NCI-H2081 treated with DMSO at 0.1 percent for 48 hours (cell line): Measurements from ENCODE around the gene PRSS33.

Source experiments
- DNase-seq: peaks from one replicate; lab custom pipeline; 2025; lab: John Stamatoyannopoulos, UW

PRSS33 gene, protein sequence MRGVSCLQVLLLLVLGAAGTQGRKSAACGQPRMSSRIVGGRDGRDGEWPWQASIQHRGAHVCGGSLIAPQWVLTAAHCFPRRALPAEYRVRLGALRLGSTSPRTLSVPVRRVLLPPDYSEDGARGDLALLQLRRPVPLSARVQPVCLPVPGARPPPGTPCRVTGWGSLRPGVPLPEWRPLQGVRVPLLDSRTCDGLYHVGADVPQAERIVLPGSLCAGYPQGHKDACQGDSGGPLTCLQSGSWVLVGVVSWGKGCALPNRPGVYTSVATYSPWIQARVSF

DNA sequence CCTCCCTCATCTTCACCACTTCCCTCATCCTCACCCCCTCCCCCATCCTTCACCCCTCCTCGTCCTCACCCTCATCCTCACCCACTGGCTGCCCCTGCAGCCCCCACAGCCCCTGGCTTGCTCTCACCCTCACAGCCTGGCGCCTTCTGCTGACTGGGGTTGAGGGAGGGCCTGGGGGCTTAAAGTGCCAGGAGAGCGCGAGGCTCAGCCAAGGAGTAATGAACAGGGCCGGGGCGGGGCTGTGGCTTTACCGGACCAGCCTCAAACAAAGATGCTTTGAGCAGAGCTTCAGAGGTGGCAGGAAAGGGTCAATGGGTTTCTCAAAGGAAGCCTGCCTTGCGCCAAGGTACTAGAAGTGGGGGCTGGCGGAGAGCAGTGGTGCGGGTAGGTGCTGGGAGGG lies at the start of gene PRSS33:
TSS of gene PRSS33 (minus strand) at position 155 of the 400 bp plus-strand sequence. CDS start 1,013 bp downstream, outside the sequence.
- DNase-seq = no peak

DNA sequence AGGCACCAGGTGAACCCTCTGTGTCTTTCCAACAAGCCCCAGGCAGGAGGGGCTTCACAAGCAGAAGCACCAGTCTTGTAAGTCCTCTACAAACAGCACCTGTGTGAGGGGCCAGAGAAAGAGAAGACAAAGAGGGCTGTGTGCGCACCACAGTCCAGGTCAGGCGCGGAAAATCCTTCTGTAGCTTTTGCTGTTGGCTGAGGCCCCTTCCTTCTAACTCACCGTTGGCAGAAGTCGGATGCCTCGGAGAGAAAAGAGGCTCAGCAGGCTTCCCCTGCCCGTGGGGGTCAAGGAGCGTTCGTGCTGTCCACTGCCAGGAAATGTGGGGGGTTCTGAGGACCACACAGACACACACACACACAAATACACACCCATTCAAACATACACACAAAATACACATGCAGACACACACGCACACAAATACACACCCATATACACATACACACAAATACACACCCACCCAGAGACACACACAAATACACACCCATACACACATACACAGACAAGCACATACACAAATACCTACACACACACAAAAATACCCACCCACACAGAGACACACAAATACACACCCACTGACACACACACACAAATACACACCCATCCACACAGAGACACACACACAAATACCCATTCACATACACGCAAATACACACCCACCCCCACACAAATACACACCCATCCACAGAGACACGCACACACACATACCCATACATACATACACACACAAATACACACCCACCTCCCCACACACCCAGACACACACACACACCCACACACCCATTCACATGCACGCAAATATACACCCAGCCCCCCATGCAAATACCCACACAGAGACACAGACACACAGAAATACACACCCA lies 49.5 kb upstream of the PRSS33 start:
- no peak for DNase-seq

DNA sequence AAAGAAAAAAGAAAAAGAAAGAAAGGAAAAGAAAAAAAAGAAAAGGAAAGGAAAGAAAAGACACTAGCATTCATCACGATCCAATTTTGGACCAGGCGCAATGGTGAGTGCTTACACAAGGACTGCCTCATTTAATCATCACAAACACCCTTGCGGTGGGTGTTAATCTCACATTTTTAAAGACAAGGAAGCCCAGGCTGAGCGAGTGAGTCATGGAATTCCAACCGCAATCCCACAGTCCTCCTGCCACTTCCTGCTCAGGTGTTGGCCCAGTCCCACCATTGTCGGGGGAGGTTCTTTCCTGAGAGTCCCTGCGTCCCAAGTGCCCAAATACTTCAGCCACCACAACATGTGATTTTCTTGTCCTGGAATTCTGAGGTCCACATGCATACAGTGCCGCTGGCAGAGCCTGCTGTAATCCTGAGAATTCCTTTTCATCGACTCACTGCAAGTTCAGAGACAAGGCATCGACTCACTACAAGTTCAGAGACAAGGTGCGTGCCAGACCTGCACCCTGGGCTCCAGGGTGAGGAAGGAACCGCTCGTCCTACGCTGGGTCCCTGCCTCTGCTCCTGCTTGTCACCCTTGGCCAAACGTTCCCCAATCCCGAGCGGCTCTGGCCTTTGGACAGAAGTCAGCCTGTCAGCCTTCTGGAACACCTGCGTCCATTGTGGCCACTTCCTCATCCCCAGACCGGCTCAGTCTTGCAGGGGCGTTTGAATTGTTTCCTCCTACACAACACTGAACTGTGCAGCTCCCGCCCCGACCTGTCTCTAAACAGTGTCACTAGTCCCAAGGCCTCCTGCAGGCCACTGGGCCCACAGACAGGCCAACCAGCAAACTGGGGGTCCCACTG lies 48.5 kb upstream of the PRSS33 start:
- no peak for DNase-seq

DNA sequence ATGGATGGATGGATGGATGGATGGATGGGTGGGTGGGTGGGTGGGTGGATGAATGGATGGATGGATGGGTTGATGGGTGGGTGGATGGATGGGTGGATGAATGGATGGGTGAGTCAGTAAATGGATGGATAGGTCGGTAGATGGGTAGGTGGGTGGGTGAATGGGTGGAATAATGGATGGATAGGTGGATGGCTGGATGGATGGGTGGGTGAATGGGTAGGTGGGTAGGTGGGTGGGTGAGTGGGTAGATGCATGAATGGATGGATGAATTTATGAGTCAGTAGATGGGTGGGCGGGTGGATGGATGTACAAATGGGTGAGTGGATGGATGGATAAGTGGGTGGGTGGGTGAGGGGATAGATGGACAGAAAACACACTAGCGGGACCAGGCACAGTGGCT lies 47.6 kb upstream of the PRSS33 start:
- DNase-seq = no peak

DNA sequence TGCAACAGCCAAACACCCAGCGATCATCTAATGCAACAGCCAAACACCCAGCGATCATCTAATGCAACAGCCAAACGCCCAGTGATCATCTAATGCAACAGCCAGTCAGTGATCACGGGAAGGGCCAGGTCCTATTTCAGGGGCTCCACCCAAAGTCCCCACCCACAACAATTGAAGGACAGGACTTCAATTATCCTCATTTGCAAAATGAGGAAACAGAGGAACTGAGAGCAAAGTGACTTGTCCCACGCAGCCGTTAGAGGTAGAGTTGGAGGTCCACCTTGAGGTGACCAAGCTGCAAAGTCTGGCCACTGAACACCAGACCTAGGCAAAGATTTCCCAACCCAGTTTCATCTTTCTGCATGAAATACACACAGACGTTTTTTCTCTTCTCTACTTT lies 46.4 kb upstream of the PRSS33 start:
- no peak for DNase-seq

DNA sequence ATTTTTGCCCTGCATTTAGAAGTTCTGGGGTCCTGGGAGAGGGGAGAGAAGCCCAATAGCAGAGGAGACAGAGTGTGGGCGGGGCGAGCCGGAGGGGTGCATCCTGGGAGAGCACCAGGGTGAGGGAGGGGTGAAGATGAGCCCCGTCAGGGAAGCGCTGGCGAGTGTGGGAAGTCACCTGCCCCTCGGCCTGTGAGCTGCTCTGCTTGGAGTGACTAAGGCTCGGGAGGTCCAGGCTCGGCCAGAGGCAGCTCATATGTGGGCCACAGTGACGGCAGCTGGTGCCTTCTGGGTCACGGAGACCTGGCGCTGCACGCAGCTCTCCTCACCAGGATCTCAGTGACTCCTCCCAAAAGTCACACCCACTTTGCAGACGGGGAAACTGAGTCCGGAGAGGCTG lies 43.8 kb upstream of the PRSS33 start:
- DNase-seq = no peak

DNA sequence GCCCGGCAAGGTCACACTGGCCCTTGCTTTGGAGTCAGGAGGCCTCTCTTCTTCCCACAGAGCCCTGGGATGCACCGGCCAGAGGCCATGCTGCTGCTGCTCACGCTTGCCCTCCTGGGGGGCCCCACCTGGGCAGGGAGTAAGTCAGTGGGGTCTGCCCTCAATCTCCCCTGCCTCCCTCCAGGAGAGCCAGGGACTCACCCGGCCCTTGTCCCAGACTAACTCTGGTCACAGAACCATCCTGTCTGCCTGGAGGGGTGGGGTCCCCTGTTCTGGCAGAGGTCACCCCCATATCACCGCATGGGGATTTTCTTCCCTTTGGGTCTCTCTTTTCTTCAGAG lies 43.0 kb upstream of the PRSS33 start:
- no peak for DNase-seq

DNA sequence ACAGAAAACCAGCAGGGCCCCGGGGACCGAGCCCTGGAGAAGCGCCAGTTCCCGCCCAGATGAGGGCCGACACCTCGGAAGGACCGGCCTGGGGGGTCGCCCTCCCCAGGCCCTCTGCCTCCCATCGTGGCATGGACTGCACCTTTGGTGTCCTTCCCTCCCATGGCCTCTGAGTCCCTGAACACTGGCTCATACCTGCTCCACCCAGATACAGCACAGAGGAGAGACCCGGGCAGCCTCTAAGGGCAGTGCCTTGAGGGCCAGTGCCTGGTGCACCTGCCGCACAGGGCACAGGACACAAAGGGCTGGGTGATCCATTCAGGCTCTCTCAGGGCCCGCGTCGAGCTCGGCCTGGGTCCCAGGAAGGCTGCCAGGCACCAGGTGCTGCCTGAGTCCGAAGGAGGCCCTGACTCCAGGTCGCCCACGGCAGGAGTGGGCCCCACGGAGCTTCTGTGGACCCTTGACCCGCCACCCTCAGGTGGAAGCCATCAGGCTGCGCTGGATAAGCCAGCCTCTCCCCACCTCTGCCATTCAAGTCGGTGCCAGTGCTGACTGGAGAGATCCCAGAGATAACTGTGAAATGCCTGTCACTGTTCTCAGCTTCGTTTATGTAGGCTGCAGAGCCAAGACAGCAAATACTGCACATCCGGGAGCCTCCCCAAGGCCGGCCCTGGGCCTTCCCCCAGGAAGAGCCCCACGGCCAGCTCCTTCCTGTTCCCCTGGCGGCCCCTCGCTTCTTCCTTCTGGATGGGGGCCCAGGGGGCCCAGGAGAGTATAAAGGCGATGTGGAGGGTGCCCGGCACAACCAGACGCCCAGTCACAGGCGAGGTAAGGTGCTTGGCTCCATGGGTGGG lies 42.4 kb upstream of the PRSS33 start, which contains the start of gene ZG16B:
TSS of gene ZG16B (plus strand) at position 803 of the 854 bp plus-strand sequence. CDS start 139 bp downstream, outside the sequence.
- no peak for DNase-seq

DNA sequence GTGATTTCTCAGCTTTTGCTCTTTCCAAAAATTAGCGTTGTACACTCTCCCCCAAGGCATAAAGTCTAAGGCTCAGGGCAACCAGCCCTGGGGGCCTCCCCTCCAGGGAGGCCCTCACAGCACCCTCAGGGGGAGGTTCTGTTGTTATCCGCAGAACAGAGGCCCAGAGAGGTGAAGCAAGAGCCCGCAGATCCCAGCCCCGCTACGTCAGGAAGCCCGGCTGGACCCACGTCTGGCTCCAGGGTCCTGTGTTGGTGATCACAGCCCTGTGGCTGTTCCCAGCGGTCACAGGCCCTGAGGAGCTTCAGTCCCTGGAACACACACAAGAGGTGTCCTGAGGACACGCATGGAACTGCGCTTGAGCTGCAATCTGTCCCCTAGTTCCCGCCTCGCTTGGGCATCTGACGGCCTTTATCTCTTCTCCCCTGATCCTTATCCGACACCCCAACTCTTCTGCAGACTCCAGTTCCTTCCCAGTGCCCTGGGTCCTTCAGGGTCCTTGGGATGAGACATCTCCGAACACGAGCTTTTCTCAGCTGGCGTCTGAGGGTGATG lies 41.6 kb upstream of the PRSS33 start:
- DNase-seq = no peak

DNA sequence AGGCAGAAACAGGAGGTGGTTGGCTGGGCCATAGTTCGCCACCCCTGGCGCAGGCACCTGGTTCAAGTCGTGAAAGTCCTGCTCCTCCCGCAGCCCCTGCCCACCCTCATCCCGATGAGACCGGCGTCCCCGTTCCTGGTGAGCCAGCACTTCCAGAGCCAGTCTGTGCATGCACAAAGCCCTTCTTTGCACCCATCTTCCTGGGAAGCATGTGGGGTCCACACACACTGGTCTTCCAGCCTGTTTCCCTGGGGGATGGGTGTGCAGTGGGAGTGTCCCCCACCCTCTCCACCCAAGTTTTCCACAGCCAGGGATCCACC lies 41.1 kb upstream of the PRSS33 start:
- DNase-seq = no peak

DNA sequence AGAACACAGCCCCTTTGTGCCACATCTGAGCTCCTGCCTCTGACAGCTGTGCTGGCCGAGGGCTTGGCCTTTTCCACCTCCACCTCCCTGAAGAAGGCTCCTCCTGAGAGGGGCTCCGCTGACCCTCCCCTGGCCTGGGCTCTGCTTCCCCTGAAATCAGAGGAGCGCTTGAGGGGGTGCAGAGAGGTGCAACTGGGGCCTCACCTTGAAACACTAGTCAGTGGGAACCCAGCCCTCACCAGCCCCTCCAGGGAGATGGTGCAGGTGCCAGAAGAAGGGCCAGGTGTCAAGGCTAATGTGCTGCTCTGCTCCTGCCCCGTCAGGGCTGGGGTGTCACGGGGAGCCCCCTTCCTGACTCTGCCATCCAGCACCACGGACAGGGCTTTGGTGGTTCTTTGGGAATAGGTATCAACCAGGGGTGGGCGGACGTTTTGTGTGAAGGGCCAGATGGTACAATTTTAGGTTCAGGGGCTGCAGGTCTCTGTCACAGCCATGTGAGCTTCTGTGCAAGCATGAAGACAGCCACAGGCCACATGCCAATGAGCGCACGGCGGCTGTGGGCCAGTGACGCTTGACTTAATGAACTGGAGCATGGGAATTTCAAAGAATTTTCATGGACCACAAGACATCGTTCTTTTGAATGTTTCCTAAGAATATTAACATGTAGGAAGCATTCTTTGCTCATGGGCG lies 40.6 kb upstream of the PRSS33 start:
- DNase-seq = no peak

DNA sequence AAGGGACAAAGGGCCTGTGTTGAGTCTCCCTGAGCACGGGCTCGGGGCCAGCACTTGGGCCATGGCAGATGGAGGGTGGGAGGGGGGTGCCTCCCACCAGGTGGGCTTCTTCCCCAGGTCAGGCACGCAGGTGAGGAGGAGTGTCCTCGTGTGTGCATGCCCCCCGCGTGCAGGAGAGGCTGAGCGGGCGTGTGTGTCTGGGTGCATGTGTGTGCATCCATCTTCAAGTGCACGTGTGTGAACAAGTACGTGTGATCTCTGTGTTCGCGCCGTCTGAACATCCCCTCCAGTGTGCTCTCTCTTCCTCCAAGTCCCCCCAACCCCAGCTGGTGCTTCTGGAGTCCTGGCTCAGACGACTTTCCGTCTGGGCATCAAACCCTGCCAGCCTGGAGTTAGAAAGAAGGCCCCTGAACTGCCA lies 40.0 kb upstream of the PRSS33 start:
- DNase-seq = no peak

DNA sequence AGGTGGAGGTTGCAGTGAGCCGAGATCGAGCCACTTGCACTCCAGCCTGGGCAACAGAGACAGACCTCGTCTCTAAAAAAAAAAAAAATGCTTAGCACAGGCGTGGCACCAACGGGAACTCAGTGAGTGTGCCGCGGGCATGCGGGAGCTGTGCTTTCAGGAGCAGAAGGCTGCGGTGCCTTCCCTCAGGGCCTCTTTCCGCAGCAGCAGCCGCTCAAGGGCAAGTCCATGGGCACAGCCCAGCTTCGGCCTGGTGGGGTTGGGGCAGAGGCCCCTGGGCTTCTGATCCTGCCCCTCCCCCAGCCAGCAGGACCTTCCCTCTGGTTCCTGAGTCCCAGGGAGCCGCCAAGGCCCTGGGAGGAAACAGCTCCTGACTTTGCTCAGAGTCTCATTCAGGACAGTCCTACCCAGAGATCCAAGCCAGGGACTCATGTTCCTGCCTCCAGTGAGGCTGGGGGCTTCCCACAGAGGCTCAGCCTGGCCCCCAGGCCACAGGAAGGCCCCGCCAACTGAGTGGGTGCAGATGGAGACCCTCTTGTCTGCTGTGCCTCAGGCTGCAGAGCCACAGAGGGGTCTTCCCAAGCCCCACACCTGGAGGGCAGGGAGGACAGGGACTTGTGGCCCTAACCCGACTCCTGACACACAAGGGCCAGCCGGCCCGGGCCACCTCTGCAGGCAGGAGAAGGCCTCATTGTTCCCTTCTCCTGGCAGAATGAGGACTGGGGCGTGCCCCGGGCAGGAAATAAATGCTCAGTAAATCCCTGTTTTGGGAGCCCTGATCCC lies 39.4 kb upstream of the PRSS33 start:
- DNase-seq = no peak

DNA sequence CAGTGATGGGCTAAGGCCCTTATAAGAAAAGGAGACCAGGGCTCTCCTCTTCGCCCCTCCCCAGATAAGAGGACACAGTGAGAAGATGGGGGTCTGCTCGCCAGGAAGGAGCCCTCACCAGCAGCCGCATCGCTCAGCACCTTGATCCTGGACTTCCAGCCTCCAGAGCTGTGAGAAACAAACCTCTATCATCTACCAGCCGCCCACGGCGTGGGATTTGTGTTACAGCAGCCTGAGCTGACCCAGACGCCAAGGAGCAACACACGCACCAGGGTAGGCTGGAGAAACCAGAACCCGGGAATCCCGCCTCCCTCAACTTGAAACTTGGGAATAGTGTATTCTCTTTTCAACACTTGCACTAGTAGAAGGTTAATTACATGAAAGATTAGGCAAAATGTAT lies 38.5 kb upstream of the PRSS33 start:
- DNase-seq = no peak

DNA sequence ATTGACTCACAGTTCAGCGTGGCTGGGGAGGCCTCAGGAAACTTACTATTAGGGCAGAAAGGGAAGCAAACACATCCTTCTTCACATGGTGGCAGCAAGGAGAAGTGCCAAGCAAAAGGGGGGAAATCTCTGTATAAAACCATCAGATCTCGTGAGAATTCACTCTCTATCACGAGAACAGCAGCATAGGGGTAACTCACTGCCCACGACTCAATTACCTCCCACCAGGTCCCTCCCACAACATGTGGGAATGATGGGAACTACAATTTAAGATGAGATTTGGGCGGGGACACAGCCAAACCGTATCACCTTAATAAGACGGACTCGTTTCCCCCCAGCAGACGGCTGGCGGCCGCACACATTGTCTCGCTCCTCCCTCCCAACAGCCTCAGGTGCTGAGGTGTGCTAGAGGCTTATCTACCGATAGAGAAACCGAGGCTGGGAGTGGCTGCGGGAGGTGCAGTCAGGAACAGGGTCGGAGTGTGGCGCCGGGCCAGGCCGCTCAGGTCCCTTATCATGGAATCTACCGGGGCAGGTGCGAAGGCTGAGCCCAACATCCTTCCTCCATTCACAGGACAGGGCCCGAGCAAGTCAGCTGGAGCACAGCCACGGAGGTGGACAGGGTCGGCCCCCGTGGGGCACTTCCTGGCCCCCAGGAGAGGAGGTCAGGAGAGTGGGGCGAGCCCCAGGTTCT lies 37.8 kb upstream of the PRSS33 start:
- no peak for DNase-seq

DNA sequence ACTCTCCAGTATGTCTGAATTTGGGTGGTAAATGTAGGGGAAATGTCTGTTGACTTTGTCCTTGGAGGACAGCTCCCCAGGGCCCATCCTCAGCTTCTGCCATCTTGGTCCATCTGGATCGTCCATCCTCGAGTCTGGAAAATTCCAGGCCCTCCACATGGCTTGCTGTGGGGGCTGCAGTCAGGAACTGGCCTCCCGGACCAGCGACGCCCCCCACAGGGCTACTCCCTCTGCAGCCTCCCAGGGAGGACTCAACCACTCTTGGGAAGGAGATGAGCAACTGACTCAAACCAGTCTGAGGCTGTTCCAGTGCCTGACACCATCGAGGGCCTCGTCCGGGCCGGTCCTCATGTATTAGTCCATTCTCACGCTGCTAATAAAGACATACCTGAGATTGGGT lies 37.3 kb upstream of the PRSS33 start:
- DNase-seq = no peak

DNA sequence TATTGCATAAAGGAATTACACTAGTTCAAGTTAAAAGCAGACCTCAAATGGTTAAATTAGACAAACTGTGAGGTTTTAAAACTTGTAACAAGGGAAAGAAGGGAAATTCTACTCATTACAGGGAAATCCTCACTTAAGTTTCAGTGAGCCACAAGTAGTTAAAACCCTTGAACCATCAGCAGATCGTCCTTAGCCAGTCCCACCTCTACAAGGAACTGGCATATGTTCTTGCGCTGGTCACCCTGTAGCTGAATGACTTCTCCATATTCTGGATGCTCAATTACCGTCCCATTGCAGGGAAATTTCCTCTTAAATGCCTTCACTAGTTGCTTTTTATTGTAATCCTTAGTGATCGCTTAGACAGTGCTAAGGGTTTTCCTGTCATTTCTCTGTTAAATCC lies 35.1 kb upstream of the PRSS33 start:
- no peak for DNase-seq

DNA sequence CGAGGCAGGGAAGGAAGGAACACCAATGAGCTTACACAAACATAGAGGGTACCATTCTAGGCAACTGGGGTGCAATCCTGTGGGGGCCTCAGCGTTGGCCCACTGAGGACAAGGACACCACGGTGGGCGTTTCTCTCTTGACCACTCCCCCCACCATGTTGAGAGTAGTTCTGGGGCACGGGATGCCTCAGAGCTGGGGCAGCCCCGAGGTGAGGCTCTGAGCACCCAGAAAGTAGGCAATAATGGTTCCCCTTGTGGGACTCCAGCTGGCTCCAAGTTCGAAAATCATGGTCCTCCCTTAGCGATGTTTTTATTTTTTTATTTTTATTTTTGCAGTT lies 34.8 kb upstream of the PRSS33 start:
- no peak for DNase-seq

DNA sequence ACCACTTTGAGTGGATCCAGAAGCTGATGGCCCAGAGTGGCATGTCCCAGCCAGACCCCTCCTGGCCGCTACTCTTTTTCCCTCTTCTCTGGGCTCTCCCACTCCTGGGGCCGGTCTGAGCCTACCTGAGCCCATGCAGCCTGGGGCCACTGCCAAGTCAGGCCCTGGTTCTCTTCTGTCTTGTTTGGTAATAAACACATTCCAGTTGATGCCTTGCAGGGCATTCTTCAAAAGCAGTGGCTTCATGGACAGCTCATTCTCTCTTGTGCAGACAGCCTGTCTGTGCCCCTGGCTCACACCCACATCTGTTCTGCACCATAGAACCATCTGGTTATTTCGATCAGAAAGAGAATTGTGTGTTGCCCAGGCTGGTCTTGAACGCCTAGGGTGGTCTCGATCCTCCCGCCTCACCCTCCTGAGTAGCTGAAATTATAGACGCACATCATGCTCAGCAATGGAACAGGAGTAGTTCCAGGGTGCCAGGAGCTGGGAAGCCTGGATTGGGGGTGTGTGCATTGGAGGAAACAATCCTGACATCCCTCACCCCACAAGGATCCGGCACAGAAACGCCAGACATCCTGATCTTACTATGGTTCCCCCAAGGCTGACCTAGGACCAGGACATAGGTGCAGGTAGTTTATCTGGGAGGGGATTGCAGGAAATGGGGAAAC lies 34.3 kb upstream of the PRSS33 start:
- DNase-seq = no peak
